Peyer's patch (tissue), 4 donors: ENCODE data around the gene ARMC9.
"Not testable (repeated sequence)": the region's sequence is repeated elsewhere in the genome, so short reads cannot be mapped to it uniquely, and the experiment has no call there.

Experiments
- POLR2A ChIP-seq, 2 donors: fragments of 450-650 bp; IDR thresholded peaks; one replicate each; pipeline ENCODE4 v1.5.1; 2017; ENCODE audit warnings: antibody characterized with exemption in 2 of 2, mild to moderate bottlenecking in 2 of 2, moderate library complexity in 2 of 2
- TF ChIP-seq, protein P1 (sequence below), 6 experiments: fragments of 450-650 bp in 4 of 6; fragments of 200-600 bp in 2 of 6; sonication (generic) in 1 of 6; IDR thresholded peaks; one replicate each; pipeline ENCODE4 v1.5.1; 2017 to 2019; ENCODE audit warnings: antibody characterized with exemption in 6 of 6, mild to moderate bottlenecking in 3 of 6, moderate library complexity in 1 of 6

DNA sequence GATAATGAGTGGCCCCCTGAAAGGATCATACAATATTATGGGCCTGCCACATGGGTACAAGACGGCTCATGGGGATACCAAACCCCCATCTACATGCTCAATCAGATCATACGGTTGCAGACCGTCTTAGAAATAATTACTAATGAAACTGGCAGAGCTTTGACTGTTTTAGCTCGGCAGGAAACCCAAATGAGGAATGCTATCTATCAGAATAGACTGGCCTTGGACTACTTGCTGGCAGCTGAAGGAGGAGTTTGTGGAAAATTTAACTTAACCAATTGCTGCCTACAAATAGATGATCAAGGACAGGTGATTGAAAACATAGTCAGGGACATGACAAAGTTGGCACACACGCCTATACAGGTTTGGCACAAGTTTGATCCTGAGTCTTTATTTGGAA lies 209.3 kb downstream of the ARMC9 start:
- TF ChIP-seq POLR2A (IDR thresholded peaks at IDR 0.05) = not testable (repeated sequence)
- TF ChIP-seq, protein P1, sequence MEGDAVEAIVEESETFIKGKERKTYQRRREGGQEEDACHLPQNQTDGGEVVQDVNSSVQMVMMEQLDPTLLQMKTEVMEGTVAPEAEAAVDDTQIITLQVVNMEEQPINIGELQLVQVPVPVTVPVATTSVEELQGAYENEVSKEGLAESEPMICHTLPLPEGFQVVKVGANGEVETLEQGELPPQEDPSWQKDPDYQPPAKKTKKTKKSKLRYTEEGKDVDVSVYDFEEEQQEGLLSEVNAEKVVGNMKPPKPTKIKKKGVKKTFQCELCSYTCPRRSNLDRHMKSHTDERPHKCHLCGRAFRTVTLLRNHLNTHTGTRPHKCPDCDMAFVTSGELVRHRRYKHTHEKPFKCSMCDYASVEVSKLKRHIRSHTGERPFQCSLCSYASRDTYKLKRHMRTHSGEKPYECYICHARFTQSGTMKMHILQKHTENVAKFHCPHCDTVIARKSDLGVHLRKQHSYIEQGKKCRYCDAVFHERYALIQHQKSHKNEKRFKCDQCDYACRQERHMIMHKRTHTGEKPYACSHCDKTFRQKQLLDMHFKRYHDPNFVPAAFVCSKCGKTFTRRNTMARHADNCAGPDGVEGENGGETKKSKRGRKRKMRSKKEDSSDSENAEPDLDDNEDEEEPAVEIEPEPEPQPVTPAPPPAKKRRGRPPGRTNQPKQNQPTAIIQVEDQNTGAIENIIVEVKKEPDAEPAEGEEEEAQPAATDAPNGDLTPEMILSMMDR (IDR thresholded peaks at IDR 0.05) = not testable (repeated sequence)
